HCT116 (cell line): ENCODE data around the gene CRELD2.

ENCODE experiments used
- EZH2 ChIP-seq: fragments of 200-600 bp; sonication (generic); IDR thresholded peaks from 2 replicates; pipeline ENCODE4 v1.6.1; 2017; ENCODE audit warnings: antibody characterized with exemption, mixed run types
- POLR2A ChIP-seq: IDR thresholded peaks from 2 replicates; pipeline ENCODE4 v1.7.0; 2011; ENCODE audit warnings: borderline replicate concordance; ENCODE audit not compliant: insufficient read depth, insufficient read length; ENCODE audit errors: extremely low read depth
- POLR2AphosphoS5 ChIP-seq: IDR thresholded peaks from 2 replicates; pipeline ENCODE4 v1.6.1; 2011; ENCODE audit warnings: mild to moderate bottlenecking, low read depth, low read length, moderate library complexity
- RAD21 ChIP-seq: IDR thresholded peaks from 2 replicates; pipeline ENCODE4 v1.6.1; 2012; ENCODE audit warnings: low read depth, mild to moderate bottlenecking
- SRF ChIP-seq: IDR thresholded peaks from 2 replicates; pipeline ENCODE4 v1.6.1; 2012; ENCODE audit warnings: low read depth
- TCF7L2 ChIP-seq: IDR thresholded peaks from 2 replicates; pipeline ENCODE4 v1.7.0; 2011; ENCODE audit warnings: borderline replicate concordance, inconsistent platforms; ENCODE audit not compliant: insufficient read depth, insufficient read length; ENCODE audit errors: extremely low read depth
- TF ChIP-seq, protein P1 (sequence below): IDR thresholded peaks from 2 replicates; pipeline ENCODE4 v1.6.1; 2012
- TF ChIP-seq, protein P2 (sequence below), 3 experiments: fragments of 200-600 bp in 1 of 3; sonication (generic) in 1 of 3; IDR thresholded peaks in 2 of 3; conservative IDR thresholded peaks in 1 of 3; 2 replicates each; pipeline ENCODE4 v1.5.1; 2012 to 2017; ENCODE audit warnings: low read depth in 2 of 3, low read length in 2 of 3, antibody characterized with exemption in 1 of 3, borderline replicate concordance in 1 of 3, control low read depth in 1 of 3, mild to moderate bottlenecking in 1 of 3, mixed read lengths in 1 of 3, mixed run types in 1 of 3, moderate library complexity in 1 of 3; ENCODE audit not compliant: insufficient read depth in 1 of 3
- TF ChIP-seq, protein P3 (sequence below): IDR thresholded peaks from 2 replicates; pipeline ENCODE4 v1.6.1; 2012; ENCODE audit warnings: low read depth
- TF ChIP-seq, protein P4 (sequence below): IDR thresholded peaks from 2 replicates; pipeline ENCODE4 v1.6.1; 2012

DNA sequence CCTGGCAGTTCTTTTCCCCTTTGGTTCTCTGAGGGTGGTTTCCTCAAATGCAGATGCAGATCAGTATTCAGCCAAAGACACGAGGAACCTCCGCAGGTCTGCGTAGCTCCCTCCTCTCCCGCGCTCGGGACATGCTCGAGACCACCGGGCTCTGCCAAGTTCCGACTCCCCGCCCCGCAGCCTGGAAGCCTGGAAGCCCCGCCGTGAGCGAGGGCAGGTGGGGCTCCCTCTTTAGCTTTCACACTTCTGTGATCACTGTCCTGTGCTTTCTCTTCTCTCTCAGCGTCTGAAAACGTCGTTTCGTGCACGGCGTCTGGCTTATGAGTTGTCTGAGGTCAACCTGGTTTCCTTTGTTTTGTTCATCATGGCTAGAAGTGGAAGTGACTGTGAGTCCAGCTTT is 38.2 kb upstream of the CRELD2 start:
- TF ChIP-seq, protein P1, sequence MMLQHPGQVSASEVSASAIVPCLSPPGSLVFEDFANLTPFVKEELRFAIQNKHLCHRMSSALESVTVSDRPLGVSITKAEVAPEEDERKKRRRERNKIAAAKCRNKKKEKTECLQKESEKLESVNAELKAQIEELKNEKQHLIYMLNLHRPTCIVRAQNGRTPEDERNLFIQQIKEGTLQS, result no peak
- no peak for TF ChIP-seq EZH2
- no peak for TF ChIP-seq POLR2A
- TF ChIP-seq RAD21, result no peak
- TF ChIP-seq, protein P2, sequence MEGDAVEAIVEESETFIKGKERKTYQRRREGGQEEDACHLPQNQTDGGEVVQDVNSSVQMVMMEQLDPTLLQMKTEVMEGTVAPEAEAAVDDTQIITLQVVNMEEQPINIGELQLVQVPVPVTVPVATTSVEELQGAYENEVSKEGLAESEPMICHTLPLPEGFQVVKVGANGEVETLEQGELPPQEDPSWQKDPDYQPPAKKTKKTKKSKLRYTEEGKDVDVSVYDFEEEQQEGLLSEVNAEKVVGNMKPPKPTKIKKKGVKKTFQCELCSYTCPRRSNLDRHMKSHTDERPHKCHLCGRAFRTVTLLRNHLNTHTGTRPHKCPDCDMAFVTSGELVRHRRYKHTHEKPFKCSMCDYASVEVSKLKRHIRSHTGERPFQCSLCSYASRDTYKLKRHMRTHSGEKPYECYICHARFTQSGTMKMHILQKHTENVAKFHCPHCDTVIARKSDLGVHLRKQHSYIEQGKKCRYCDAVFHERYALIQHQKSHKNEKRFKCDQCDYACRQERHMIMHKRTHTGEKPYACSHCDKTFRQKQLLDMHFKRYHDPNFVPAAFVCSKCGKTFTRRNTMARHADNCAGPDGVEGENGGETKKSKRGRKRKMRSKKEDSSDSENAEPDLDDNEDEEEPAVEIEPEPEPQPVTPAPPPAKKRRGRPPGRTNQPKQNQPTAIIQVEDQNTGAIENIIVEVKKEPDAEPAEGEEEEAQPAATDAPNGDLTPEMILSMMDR (IDR thresholded peaks at IDR 0.05 in 2 of 3, conservative IDR thresholded peaks at IDR 0.05 in 1 of 3; ENCODE audit: borderline replicate concordance in 1 of 3, insufficient read depth in 1 of 3, low read depth in 2 of 3, low read length in 2 of 3), result no peak
- TF ChIP-seq, protein P3, sequence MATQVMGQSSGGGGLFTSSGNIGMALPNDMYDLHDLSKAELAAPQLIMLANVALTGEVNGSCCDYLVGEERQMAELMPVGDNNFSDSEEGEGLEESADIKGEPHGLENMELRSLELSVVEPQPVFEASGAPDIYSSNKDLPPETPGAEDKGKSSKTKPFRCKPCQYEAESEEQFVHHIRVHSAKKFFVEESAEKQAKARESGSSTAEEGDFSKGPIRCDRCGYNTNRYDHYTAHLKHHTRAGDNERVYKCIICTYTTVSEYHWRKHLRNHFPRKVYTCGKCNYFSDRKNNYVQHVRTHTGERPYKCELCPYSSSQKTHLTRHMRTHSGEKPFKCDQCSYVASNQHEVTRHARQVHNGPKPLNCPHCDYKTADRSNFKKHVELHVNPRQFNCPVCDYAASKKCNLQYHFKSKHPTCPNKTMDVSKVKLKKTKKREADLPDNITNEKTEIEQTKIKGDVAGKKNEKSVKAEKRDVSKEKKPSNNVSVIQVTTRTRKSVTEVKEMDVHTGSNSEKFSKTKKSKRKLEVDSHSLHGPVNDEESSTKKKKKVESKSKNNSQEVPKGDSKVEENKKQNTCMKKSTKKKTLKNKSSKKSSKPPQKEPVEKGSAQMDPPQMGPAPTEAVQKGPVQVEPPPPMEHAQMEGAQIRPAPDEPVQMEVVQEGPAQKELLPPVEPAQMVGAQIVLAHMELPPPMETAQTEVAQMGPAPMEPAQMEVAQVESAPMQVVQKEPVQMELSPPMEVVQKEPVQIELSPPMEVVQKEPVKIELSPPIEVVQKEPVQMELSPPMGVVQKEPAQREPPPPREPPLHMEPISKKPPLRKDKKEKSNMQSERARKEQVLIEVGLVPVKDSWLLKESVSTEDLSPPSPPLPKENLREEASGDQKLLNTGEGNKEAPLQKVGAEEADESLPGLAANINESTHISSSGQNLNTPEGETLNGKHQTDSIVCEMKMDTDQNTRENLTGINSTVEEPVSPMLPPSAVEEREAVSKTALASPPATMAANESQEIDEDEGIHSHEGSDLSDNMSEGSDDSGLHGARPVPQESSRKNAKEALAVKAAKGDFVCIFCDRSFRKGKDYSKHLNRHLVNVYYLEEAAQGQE, result no peak
- TF ChIP-seq, protein P4, sequence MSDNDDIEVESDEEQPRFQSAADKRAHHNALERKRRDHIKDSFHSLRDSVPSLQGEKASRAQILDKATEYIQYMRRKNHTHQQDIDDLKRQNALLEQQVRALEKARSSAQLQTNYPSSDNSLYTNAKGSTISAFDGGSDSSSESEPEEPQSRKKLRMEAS, result no peak
- TF ChIP-seq SRF, result no peak
- no peak for TF ChIP-seq TCF7L2
- no peak for TF ChIP-seq POLR2AphosphoS5
